BLaER1 treated with 17β-estradiol and CSF1 and Interleukin-3, amounts not matched to agents 10 nM and 100 nM (cell line): ENCODE results near the gene NEFH.
"Not testable (repeated sequence)": the region's sequence is repeated elsewhere in the genome, so short reads cannot be mapped to it uniquely, and the experiment has no call there.

Source experiments
- H3K27ac ChIP-seq, 11 experiments: shearing (Covaris generic); formaldehyde crosslinking; 2 replicates each; pipeline ENCODE4 v1.8.1; 2022
- H3K27me3 ChIP-seq, 11 experiments: shearing (Covaris generic); formaldehyde crosslinking; 2 replicates each; pipeline ENCODE4 v1.8.1; 2022
- H3K36me3 ChIP-seq, 11 experiments: shearing (Covaris generic); formaldehyde crosslinking; 2 replicates each; pipeline ENCODE4 v1.8.1; 2022
- H3K4me1 ChIP-seq, 10 experiments: shearing (Covaris generic); formaldehyde crosslinking; 2 replicates each; pipeline ENCODE4 v1.8.1; 2022
- H3K4me2 ChIP-seq, 11 experiments: shearing (Covaris generic); formaldehyde crosslinking; 2 replicates each; pipeline ENCODE4 v1.8.1; 2022
- H3K4me3 ChIP-seq, 10 experiments: shearing (Covaris generic); formaldehyde crosslinking; 2 replicates each; pipeline ENCODE4 v1.8.1; 2022
- H3K9ac ChIP-seq, 11 experiments: shearing (Covaris generic); formaldehyde crosslinking; 2 replicates each; pipeline ENCODE4 v1.8.1; 2022
- H3K9me3 ChIP-seq, 11 experiments: shearing (Covaris generic); formaldehyde crosslinking; replicated peaks in 1 of 11; 2 replicates each; pipeline ENCODE4 v1.8.1; 2022
- H4K20me1 ChIP-seq, 11 experiments: shearing (Covaris generic); formaldehyde crosslinking; 2 replicates each; pipeline ENCODE4 v1.8.1; 2022
- Cebpa-rat ChIP-seq, 11 experiments: shearing (Covaris generic); IDR thresholded peaks; 2 replicates each; pipeline ENCODE4 v1.8.1; 2022

Gene NEFH

GRCh38 chr22:29483254-29483653 lies 3.2 kb downstream of the NEFH start:
- Histone ChIP-seq H3K4me1 (peaks cover 2 to 28% (median 17%) of the 10 kb centered on the region in 10 experiments; a peak in 19 of 20 replicates), H3K4me3 (no peak overlapping the region), H3K9me3 (peaks cover 0 to 14% (median 7%) of the 10 kb centered on the region in 11 experiments; a peak in 8 of 22 replicates), H3K27me3 (peaks cover 18 to 26% (median 20%) of the 10 kb centered on the region in 11 experiments), H3K36me3 (no peaks in the 10 kb centered on the region), H4K20me1 (peaks cover 0 to 24% (median 3%) of the 10 kb centered on the region in 11 experiments; a peak in 5 of 22 replicates), H3K27ac (no peak overlapping the region), H3K4me2 (no peak overlapping the region), H3K9ac (no peak overlapping the region)
- no peak for TF ChIP-seq Cebpa-rat (IDR thresholded peaks at IDR 0.05)

- Histone ChIP-seq H3K36me3 (no peaks in the 10 kb centered on the region), H3K27me3 (peaks cover 7 to 14% (median 9%) of the 10 kb centered on the region in 11 experiments), H3K4me1 (peaks cover 14 to 36% (median 27%) of the 10 kb centered on the region in 10 experiments), H3K9ac (no peak overlapping the region), H3K4me2 (peak overlapping the region in 2 of 11 experiments; percentile 15 to 30; a peak in 3 of 22 replicates), H4K20me1 (peaks cover 0 to 15% (median 0%) of the 10 kb centered on the region in 11 experiments; a peak in 3 of 22 replicates), H3K27ac (no peak overlapping the region), H3K4me3 (no peak overlapping the region), H3K9me3 (peaks cover 0 to 14% (median 7%) of the 10 kb centered on the region in 11 experiments; a peak in 8 of 22 replicates)
- TF ChIP-seq Cebpa-rat (IDR thresholded peaks at IDR 0.05): no peak
These were observed 4.6 kb downstream of the NEFH start for GRCh38 chr22:29484642-29485041.

GRCh38 chr22:29485448-29485847 lies 5.4 kb downstream of the NEFH start:
- Histone ChIP-seq H3K4me1 (peaks cover 19 to 44% (median 35%) of the 10 kb centered on the region in 10 experiments), H3K27ac (no peak overlapping the region), H3K27me3 (peaks cover 0 to 6% (median 1%) of the 10 kb centered on the region in 11 experiments; a peak in 13 of 22 replicates), H3K4me3 (no peak overlapping the region), H3K9me3 (peaks cover 0 to 6% (median under 1%) of the 10 kb centered on the region in 11 experiments; a peak in 8 of 22 replicates), H3K4me2 (no peak overlapping the region), H3K9ac (no peak overlapping the region), H3K36me3 (no peaks in the 10 kb centered on the region), H4K20me1 (peaks cover 0 to 9% (median 0%) of the 10 kb centered on the region in 11 experiments; a peak in 1 of 22 replicates)
- TF ChIP-seq Cebpa-rat (IDR thresholded peaks at IDR 0.05): no peak

- TF ChIP-seq Cebpa-rat (IDR thresholded peaks at IDR 0.05): no peak
- Histone ChIP-seq H3K36me3 (no peaks in the 10 kb centered on the region), H3K4me3 (no peak overlapping the region), H3K4me2 (peak overlapping the region in 2 of 11 experiments; percentile 7 to 46; a peak in 1 of 22 replicates), H3K9me3 (no peaks in the 10 kb centered on the region), H3K9ac (no peak overlapping the region), H3K27me3 (no peaks in the 10 kb centered on the region), H4K20me1 (peaks cover 0 to under 1% (median 0%) of the 10 kb centered on the region in 11 experiments; a peak in 1 of 22 replicates), H3K4me1 (peaks cover 19 to 44% (median 35%) of the 10 kb centered on the region in 10 experiments), H3K27ac (no peak overlapping the region)
These were observed 7.5 kb downstream of the NEFH start for GRCh38 chr22:29487426-29487986.

GRCh38 chr22:29489127-29489780 lies 9.2 kb downstream of the NEFH start:
- peaks cover 19 to 44% (median 33%) of the 10 kb centered on the region in 10 experiments for H3K4me1 ChIP-seq
- not testable (repeated sequence) for H3K27me3 ChIP-seq, H4K20me1 ChIP-seq, H3K4me3 ChIP-seq, H3K9me3 ChIP-seq, H3K36me3 ChIP-seq
- H3K4me2 ChIP-seq: peak overlapping the region; percentile 54 to 77 (median 68)
- H3K27ac ChIP-seq: peak overlapping the region in 7 of 11 experiments; percentile 21 to 78 (median 60); a peak in 12 of 22 replicates
- peak overlapping the region in 4 of 11 experiments; percentile 31 to 46 (median 38); a peak in 5 of 22 replicates for H3K9ac ChIP-seq

GRCh38 chr22:29491012-29491411 lies 11.0 kb downstream of the NEFH start:
- TF ChIP-seq Cebpa-rat (IDR thresholded peaks at IDR 0.05): no peak
- H3K27ac ChIP-seq: no peak overlapping the region
- H3K4me2 ChIP-seq: peak overlapping the region in 1 of 11 experiments; percentile 60; a peak in 1 of 22 replicates
- H3K27me3 ChIP-seq: no peaks in the 10 kb centered on the region
- H3K4me1 ChIP-seq: peaks cover 14 to 44% (median 27%) of the 10 kb centered on the region in 10 experiments
- H3K9me3 ChIP-seq: peaks cover 7 to 13% (median 11%) of the 10 kb centered on the region in 11 experiments; a peak in 17 of 22 replicates
- H3K9ac ChIP-seq: no peak overlapping the region
- H3K4me3 ChIP-seq: no peak overlapping the region
- peaks cover 0 to 14% (median 10%) of the 10 kb centered on the region in 11 experiments; a peak in 13 of 22 replicates for H3K36me3 ChIP-seq
- no peaks in the 10 kb centered on the region for H4K20me1 ChIP-seq

- no peak overlapping the region for H3K9ac ChIP-seq
- TF ChIP-seq Cebpa-rat (IDR thresholded peaks at IDR 0.05): no peak
- peaks cover 10 to 26% (median 18%) of the 10 kb centered on the region in 10 experiments for H3K4me1 ChIP-seq
- H3K27me3 ChIP-seq: no peaks in the 10 kb centered on the region
- no peak overlapping the region for H3K4me2 ChIP-seq
- H3K4me3 ChIP-seq: no peak overlapping the region
- H3K9me3 ChIP-seq: peaks cover 7 to 13% (median 11%) of the 10 kb centered on the region in 11 experiments; a peak in 17 of 22 replicates
- H4K20me1 ChIP-seq: no peaks in the 10 kb centered on the region
- peaks cover 3 to 21% (median 14%) of the 10 kb centered on the region in 11 experiments; a peak in 14 of 22 replicates for H3K36me3 ChIP-seq
- H3K27ac ChIP-seq: no peak overlapping the region
These were observed 13.6 kb downstream of the NEFH start for GRCh38 chr22:29493636-29494035.

GRCh38 chr22:29499852-29500251 lies 19.8 kb downstream of the NEFH start:
- Histone ChIP-seq H3K27ac (no peak overlapping the region), H3K4me1 (peaks cover 0 to 15% (median 7%) of the 10 kb centered on the region in 10 experiments; a peak in 11 of 20 replicates), H3K9me3 (peaks cover 2 to 5% (median 4%) of the 10 kb centered on the region in 11 experiments; a peak in 16 of 22 replicates), H3K36me3 (peaks cover 16 to 66% (median 44%) of the 10 kb centered on the region in 11 experiments; a peak in 21 of 22 replicates), H4K20me1 (peaks cover 0 to 11% (median 0%) of the 10 kb centered on the region in 11 experiments; a peak in 3 of 22 replicates), H3K4me2 (no peak overlapping the region), H3K9ac (no peak overlapping the region), H3K4me3 (no peak overlapping the region), H3K27me3 (no peaks in the 10 kb centered on the region)
- no peak for TF ChIP-seq Cebpa-rat (IDR thresholded peaks at IDR 0.05)
